HepG2 (cell line): Measurements from ENCODE around the gene ERMP1. TPM values are rescaled to one million over a fixed set of nuclear protein-coding genes. Genes with fewer than 3 reads are reported as not detected.
A peak's percentile ranks its signal among the peaks of the same experiment; 100 is the strongest.

ENCODE experiments used
- ATAC-seq: fragments of 200-7000 bp; cut with Tn5 transposase; 3 replicates; pipeline ENCODE4 v1.9.1; 2020; ENCODE audit warnings: mild to moderate bottlenecking, moderate library complexity
- BruUV-seq: library from RNA; stranded (reverse); fragments of 400-500 nt; replicated peaks from 2 replicates; lab custom pipeline; 2021; lab: Mats Ljungman, UMichigan
- CTCF ChIA-PET: fragments of 300-600 bp; formaldehyde crosslinking; extraction: SDS; loops from one replicate; lab custom pipeline; 2021; ENCODE audit warnings: low total read pairs, inconsistent platforms, low intra/inter-chr PET ratio; lab: Yijun Ruan, JAX
- POLR2A ChIA-PET: fragments of 350-600 bp; sonication (Branson Sonifier 250); formaldehyde crosslinking; loops from one replicate; lab custom pipeline; 2020; ENCODE audit warnings: antibody characterized with exemption, inconsistent platforms; lab: Yijun Ruan, JAX
- DNase-seq: peaks from one replicate; pipeline ENCODE4 v3.0.0-alpha.2; 2015; ENCODE audit warnings: low spot score
- FAIRE-seq: peaks from 3 replicates; lab custom pipeline; 2011; peaks lifted over from hg19 to GRCh38; lab: Jason Lieb, UNC
- H2AFZ ChIP-seq: one replicate; pipeline ENCODE4 v1.6.1; 2011; ENCODE audit warnings: low read length, inconsistent platforms
- H3K27ac ChIP-seq: fragments of 300-600 bp; 3 replicates; pipeline ENCODE4 v1.8.0; 2011; ENCODE audit warnings: mixed run types, mild to moderate bottlenecking, mixed read lengths, low read length, inconsistent platforms; ENCODE audit not compliant: insufficient read depth; ENCODE audit errors: extremely low read length
- H3K27me3 ChIP-seq, 2 experiments: fragments of 200-600 bp in 1 of 2; 2 replicates in 1 of 2; 3 replicates in 1 of 2; pipeline versions ENCODE4 v1.6.0 to v1.8.0; 2011; ENCODE audit warnings: low read length in 2 of 2, mild to moderate bottlenecking in 2 of 2, moderate library complexity in 2 of 2, inconsistent platforms in 1 of 2; ENCODE audit not compliant: insufficient read depth in 2 of 2, control insufficient read depth in 1 of 2
- H3K36me3 ChIP-seq, 2 experiments: fragments of 200-600 bp in 1 of 2; replicated peaks in 1 of 2; 2 replicates in 1 of 2; 3 replicates in 1 of 2; pipeline versions ENCODE4 v1.5.1 to v1.8.0; 2011; ENCODE audit warnings: low read length in 2 of 2, inconsistent platforms in 1 of 2; ENCODE audit not compliant: insufficient read depth in 2 of 2, control insufficient read depth in 1 of 2
- H3K4me1 ChIP-seq: 2 replicates; pipeline ENCODE4 v1.5.1; 2012; ENCODE audit warnings: low read length, inconsistent platforms; ENCODE audit not compliant: insufficient read depth
- H3K4me2 ChIP-seq: 2 replicates; pipeline ENCODE4 v1.6.0; 2011; ENCODE audit warnings: low read depth, low read length, inconsistent platforms
- H3K4me3 ChIP-seq, 3 experiments: fragments of 200-600 bp in 1 of 3; sonication (generic), shearing (Covaris generic) in 1 of 3; replicated peaks in 1 of 3; 2 replicates each; pipeline ENCODE4 v1.5.1; 2011 to 2016; ENCODE audit warnings: low read length in 3 of 3, inconsistent platforms in 2 of 3, low read depth in 2 of 3, mild to moderate bottlenecking in 2 of 3, control low read depth in 1 of 3, mixed read lengths in 1 of 3; ENCODE audit not compliant: insufficient read depth in 1 of 3
- H3K79me2 ChIP-seq: one replicate; pipeline ENCODE4 v1.6.1; 2011; ENCODE audit warnings: low read length, inconsistent platforms; ENCODE audit not compliant: insufficient read depth
- H3K9ac ChIP-seq: 2 replicates; pipeline ENCODE4 v1.6.0; 2011; ENCODE audit warnings: mild to moderate bottlenecking, low read depth, low read length, inconsistent platforms; ENCODE audit not compliant: insufficient read depth
- H3K9me3 ChIP-seq: 2 replicates; pipeline ENCODE4 v1.5.1; 2012; ENCODE audit warnings: mild to moderate bottlenecking, low read length
- H4K20me1 ChIP-seq: 2 replicates; pipeline ENCODE4 v1.6.0; 2011; ENCODE audit warnings: inconsistent platforms, mild to moderate bottlenecking, low read length, moderate library complexity; ENCODE audit not compliant: insufficient read depth
- AKNA ChIP-seq: sonication (generic); formaldehyde crosslinking; IDR thresholded peaks from 2 replicates; pipeline ENCODE4 v1.4.0; 2020; ENCODE audit warnings: missing genetic modification reagents, borderline replicate concordance
- CEBPG ChIP-seq: IDR thresholded peaks from 2 replicates; pipeline ENCODE4 v1.6.1; 2016
- DMAP1 ChIP-seq: IDR thresholded peaks from 2 replicates; pipeline ENCODE4 v1.6.1; 2016
- FOXA1 ChIP-seq, 2 experiments: fragments of 450-650 bp in 1 of 2; sonication (generic) in 1 of 2; formaldehyde crosslinking in 1 of 2; IDR thresholded peaks; 2 replicates each; pipeline versions ENCODE4 v1.4.0 to v1.6.1; 2016 to 2020; ENCODE audit warnings: missing genetic modification reagents in 1 of 2
- HES4 ChIP-seq: sonication (generic); formaldehyde crosslinking; IDR thresholded peaks from 2 replicates; pipeline ENCODE4 v1.9.0; 2021; ENCODE audit warnings: mild to moderate bottlenecking, missing genetic modification reagents, borderline replicate concordance
- NFE2 ChIP-seq: sonication (generic); formaldehyde crosslinking; IDR thresholded peaks from 2 replicates; pipeline ENCODE4 v1.4.0; 2020; ENCODE audit warnings: missing genetic modification reagents
- ZFP62 ChIP-seq: sonication (generic); formaldehyde crosslinking; IDR thresholded peaks from 2 replicates; pipeline ENCODE4 v1.4.0; 2020; ENCODE audit warnings: missing genetic modification reagents
- ZSCAN22 ChIP-seq: sonication (generic); formaldehyde crosslinking; IDR thresholded peaks from 2 replicates; pipeline ENCODE4 v1.4.0; 2020; ENCODE audit warnings: mild to moderate bottlenecking, missing genetic modification reagents
- WGBS: methylation state at CpG from one replicate; pipeline ENCODE4 v1.1.6; 2017; ENCODE audit warnings: low lambda C conversion rate; 5-methylcytosine and 5-hydroxymethylcytosine counted together
- in situ Hi-C: cut with HindIII; loops from 2 replicates; pipeline ENCODE4 v1.10.0; 2017; ENCODE audit warnings: low pct_unique_long_range_greater_than_20kb; ENCODE audit not compliant: extremely low pct_ligation_motif_present
- intact Hi-C: fragments of 100-400 bp; cut with micrococcal nuclease; formaldehyde crosslinking; loops from one replicate; pipeline ENCODE4 v1.10.0; 2022; ENCODE audit not compliant: unreplicated experiment
- polyA plus RNA-seq, 8 experiments: library from polyadenylated mRNA; depleted of rRNA in 3 of 8; stranded (reverse) in 7 of 8; unstranded in 1 of 8; fragments of >200 nt; fragmentation: Illumina TruSeq in 4 of 8; extraction: Trizol in 4 of 8; gene quantifications; 2 replicates each; pipeline versions ENCODE4 v1.2.1 to v1.2.3, GENCODE V29; 2011 to 2016; ENCODE audit warnings: low read depth in 4 of 8, missing spikeins in 1 of 8, mixed read lengths in 1 of 8; ENCODE audit not compliant: insufficient read depth in 1 of 8
- total RNA-seq, 5 experiments: library from RNA; depleted of rRNA; stranded (reverse); fragments of >200 nt; fragmentation: Illumina TruSeq; extraction: Trizol; gene quantifications; 2 replicates each; pipeline ENCODE4 v1.2.3, GENCODE V29; 2016; ENCODE audit warnings: low read depth in 1 of 5
- TF ChIP-seq, protein P1 (sequence below): fragments of 450-650 bp; IDR thresholded peaks from 2 replicates; pipeline ENCODE4 v1.6.1; 2017
- TF ChIP-seq, protein P2 (sequence below): sonication (generic); formaldehyde crosslinking; IDR thresholded peaks from 2 replicates; pipeline ENCODE4 v1.5.0; 2020; ENCODE audit warnings: mild to moderate bottlenecking, missing genetic modification reagents, borderline replicate concordance

The ERMP1 gene
- total and polyA plus RNA-seq, 2 of the 13 experiments (the other 11 are each of a cell fraction or from before 2014, with no cell fraction given) = 40.9 to 65.4 TPM

DNA sequence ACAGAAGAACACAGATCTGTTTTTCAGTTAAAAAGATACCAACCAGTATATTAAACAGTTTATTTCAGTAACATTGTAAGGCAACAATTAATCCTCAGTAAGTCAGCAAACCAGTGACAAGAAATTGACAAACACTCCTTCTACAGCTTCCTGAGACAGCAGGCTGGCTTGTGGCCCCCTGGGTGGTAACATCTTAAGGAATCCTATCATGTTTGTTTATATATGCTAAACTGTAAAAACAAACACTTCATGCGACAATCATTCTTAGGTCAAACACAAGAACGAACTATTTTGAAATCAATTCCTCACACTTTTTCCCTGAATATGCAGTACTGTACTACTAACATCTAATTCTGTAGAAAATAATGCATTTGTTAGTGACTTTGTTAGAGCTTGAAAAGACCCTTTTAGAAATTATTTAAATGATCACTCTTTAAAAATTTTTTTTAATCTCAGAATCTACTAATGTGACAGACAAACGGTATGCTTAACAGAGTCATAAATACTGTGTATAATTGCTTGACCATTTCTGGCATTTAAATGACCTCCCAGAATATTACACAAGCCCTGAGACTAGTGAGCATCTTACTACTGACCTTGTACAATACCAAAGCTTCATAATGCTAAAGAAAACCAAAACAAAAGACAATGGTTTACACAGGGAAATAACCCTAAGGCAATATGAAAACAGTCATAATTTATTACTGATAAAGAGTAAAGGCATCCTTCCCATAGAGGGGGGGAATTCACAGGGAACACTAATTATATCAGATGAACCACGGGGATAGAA lies 48.2 kb downstream of the ERMP1 start:
- CTCF ChIA-PET = no interaction called here
- Histone ChIP-seq H4K20me1 (no peaks in the 10 kb centered on the region), H3K36me3 (peaks cover 9 to 54% of the 10 kb centered on the region in 2 experiments), H3K4me2 (no peak overlapping the region), H3K4me1 (peaks cover 40% of the 10 kb centered on the region), H3K9ac (no peak overlapping the region), H3K9me3 (no peaks in the 10 kb centered on the region), H3K27ac (peak overlapping the region; percentile 10), H3K4me3 (no peak overlapping the region), H3K79me2 (peaks cover 9% of the 10 kb centered on the region), H3K27me3 (no peaks in the 10 kb centered on the region), H2AFZ (no peak overlapping the region)
- no peak for DNase-seq
- no peak for ATAC-seq
- 91% methylated on average over 4 of the region's 4 CpGs for WGBS
- POLR2A ChIA-PET = no interaction called here
- no peak for FAIRE-seq
- BruUV-seq = no TSS peak
- intact Hi-C loops = no loop called here
- in situ Hi-C loops = no loop called here
- no peak for TF ChIP-seq CEBPG (CRISPR knock-in tag)
- TF ChIP-seq ZSCAN22 (CRISPR knock-in tag) = no peak
- TF ChIP-seq, protein P1, sequence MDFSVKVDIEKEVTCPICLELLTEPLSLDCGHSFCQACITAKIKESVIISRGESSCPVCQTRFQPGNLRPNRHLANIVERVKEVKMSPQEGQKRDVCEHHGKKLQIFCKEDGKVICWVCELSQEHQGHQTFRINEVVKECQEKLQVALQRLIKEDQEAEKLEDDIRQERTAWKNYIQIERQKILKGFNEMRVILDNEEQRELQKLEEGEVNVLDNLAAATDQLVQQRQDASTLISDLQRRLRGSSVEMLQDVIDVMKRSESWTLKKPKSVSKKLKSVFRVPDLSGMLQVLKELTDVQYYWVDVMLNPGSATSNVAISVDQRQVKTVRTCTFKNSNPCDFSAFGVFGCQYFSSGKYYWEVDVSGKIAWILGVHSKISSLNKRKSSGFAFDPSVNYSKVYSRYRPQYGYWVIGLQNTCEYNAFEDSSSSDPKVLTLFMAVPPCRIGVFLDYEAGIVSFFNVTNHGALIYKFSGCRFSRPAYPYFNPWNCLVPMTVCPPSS = no peak
- TF ChIP-seq HES4 (CRISPR knock-in tag) = no peak
- no peak for TF ChIP-seq AKNA (CRISPR knock-in tag)
- no peak for TF ChIP-seq FOXA1 (IDR thresholded peaks at IDR 0.05)
- TF ChIP-seq FOXA1 (CRISPR knock-in tag; IDR thresholded peaks at IDR 0.05) = no peak
- no peak for TF ChIP-seq DMAP1 (CRISPR knock-in tag)
- no peak for TF ChIP-seq NFE2 (CRISPR knock-in tag)
- TF ChIP-seq, protein P2, sequence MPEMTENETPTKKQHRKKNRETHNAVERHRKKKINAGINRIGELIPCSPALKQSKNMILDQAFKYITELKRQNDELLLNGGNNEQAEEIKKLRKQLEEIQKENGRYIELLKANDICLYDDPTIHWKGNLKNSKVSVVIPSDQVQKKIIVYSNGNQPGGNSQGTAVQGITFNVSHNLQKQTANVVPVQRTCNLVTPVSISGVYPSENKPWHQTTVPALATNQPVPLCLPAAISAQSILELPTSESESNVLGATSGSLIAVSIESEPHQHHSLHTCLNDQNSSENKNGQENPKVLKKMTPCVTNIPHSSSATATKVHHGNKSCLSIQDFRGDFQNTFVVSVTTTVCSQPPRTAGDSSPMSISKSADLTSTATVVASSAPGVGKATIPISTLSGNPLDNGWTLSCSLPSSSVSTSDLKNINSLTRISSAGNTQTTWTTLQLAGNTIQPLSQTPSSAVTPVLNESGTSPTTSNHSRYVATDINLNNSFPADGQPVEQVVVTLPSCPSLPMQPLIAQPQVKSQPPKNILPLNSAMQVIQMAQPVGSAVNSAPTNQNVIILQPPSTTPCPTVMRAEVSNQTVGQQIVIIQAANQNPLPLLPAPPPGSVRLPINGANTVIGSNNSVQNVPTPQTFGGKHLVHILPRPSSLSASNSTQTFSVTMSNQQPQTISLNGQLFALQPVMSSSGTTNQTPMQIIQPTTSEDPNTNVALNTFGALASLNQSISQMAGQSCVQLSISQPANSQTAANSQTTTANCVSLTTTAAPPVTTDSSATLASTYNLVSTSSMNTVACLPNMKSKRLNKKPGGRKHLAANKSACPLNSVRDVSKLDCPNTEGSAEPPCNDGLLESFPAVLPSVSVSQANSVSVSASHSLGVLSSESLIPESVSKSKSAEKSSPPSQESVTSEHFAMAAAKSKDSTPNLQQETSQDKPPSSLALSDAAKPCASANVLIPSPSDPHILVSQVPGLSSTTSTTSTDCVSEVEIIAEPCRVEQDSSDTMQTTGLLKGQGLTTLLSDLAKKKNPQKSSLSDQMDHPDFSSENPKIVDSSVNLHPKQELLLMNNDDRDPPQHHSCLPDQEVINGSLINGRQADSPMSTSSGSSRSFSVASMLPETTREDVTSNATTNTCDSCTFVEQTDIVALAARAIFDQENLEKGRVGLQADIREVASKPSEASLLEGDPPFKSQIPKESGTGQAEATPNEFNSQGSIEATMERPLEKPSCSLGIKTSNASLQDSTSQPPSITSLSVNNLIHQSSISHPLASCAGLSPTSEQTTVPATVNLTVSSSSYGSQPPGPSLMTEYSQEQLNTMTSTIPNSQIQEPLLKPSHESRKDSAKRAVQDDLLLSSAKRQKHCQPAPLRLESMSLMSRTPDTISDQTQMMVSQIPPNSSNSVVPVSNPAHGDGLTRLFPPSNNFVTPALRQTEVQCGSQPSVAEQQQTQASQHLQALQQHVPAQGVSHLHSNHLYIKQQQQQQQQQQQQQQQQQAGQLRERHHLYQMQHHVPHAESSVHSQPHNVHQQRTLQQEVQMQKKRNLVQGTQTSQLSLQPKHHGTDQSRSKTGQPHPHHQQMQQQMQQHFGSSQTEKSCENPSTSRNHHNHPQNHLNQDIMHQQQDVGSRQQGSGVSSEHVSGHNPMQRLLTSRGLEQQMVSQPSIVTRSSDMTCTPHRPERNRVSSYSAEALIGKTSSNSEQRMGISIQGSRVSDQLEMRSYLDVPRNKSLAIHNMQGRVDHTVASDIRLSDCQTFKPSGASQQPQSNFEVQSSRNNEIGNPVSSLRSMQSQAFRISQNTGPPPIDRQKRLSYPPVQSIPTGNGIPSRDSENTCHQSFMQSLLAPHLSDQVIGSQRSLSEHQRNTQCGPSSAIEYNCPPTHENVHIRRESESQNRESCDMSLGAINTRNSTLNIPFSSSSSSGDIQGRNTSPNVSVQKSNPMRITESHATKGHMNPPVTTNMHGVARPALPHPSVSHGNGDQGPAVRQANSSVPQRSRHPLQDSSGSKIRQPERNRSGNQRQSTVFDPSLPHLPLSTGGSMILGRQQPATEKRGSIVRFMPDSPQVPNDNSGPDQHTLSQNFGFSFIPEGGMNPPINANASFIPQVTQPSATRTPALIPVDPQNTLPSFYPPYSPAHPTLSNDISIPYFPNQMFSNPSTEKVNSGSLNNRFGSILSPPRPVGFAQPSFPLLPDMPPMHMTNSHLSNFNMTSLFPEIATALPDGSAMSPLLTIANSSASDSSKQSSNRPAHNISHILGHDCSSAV = no peak
- TF ChIP-seq ZFP62 (CRISPR knock-in tag) = no peak
